ENCODE measurements around the gene XPR1. TPM values are rescaled to one million over a fixed set of nuclear protein-coding genes. Genes with fewer than 3 reads are reported as not detected.

Gene XPR1
- total RNA-seq, 1 experiment from 2014 or later, result 31.9 TPM

GRCh38 chr1:180615493-180616290, 16.1 kb upstream of the XPR1 start:
- no peak for DNase-seq (ENCODE audit: low read depth)

- no peak for DNase-seq (ENCODE audit: low read depth)
Observed at GRCh38 chr1:180616439-180616838, 15.4 kb upstream of the XPR1 start.

DNA sequence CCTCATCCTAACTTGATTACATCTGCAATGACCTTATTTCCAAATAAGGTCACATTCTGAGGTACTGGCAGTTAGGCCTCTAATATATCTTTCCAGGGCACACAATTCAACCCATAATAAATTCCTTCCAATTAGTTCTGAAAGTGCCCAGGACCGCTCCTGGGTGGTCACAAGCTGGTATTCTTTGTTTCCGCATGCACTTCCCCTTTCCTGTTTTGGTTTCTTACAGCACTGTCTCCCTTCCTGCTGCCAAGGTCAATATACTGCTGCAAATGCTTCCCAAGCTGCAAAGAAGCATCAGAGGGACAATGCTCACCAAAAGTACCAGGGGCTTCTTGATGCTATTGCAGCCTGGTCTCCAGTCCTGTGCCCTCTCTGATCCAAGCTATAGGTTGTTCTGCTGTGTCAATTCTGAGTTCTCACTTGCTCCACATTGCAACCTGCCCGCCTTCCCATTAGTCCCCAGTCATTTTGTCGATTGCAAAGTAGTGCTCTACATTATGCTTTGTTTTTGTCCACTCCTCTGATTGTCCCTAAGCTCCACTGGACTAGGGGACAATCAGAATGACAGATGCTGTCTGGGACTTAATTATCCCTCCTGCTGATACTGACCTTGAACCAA, 13.9 kb upstream of the XPR1 start:
- DNase-seq (ENCODE audit: low read depth), result no peak

GRCh38 chr1:180620581-180620980, 11.2 kb upstream of the XPR1 start:
- DNase-seq (ENCODE audit: low read depth), result no peak

DNA sequence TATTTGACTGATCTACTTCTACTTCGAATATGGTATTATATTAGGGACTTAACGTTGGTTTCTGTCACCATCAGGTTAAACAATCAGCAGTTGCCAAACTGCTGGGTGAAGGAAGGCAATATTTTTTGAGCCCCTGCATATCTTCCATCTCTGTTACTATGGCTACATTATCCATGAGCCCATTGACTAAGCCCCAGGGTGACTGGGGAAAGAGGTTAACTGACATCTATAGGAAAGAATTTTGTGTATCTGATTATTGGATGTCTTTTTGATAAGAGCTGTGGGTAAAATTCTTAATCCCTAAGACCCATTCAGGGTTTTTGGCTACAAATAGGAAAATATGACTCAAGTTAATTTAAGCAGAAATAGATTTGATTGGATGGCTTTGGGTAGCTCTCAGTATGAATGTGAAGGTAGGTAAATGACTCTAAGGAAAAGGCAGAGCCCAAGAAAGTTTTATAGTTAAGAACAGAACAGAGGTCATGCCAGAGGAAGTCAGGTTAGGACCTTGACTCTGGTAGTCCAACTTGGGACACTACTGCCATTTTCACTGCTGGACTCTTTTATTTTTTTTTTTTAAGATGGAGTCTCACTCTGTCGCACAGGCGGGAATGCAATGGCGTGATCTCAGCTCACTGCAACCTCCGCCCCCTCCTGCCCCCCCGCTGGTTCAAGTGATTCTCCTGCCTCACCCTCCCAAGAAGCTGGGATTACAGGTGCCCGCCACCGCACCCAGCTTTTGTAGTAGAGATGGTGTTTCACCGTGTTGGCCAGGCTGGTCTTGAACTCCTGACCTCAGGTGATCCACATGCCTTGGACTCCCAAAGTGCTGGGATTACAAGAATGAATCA, 8.9 kb upstream of the XPR1 start:
- no peak for DNase-seq (ENCODE audit: low read depth)

- DNase-seq (ENCODE audit: low read depth), result peak; percentile 22
Observed at GRCh38 chr1:180623579-180624347, 8.1 kb upstream of the XPR1 start.

GRCh38 chr1:180626711-180627110, 5.1 kb upstream of the XPR1 start:
- no peak for DNase-seq (ENCODE audit: low read depth)

GRCh38 chr1:180627411-180627810, 4.4 kb upstream of the XPR1 start:
- no peak for DNase-seq (ENCODE audit: low read depth)

GRCh38 chr1:180628646-180629045, 3.2 kb upstream of the XPR1 start:
- no peak for DNase-seq (ENCODE audit: low read depth)

- DNase-seq (ENCODE audit: low read depth), result no peak
Observed at GRCh38 chr1:180630408-180631193, 1.2 kb upstream of the XPR1 start.

DNA sequence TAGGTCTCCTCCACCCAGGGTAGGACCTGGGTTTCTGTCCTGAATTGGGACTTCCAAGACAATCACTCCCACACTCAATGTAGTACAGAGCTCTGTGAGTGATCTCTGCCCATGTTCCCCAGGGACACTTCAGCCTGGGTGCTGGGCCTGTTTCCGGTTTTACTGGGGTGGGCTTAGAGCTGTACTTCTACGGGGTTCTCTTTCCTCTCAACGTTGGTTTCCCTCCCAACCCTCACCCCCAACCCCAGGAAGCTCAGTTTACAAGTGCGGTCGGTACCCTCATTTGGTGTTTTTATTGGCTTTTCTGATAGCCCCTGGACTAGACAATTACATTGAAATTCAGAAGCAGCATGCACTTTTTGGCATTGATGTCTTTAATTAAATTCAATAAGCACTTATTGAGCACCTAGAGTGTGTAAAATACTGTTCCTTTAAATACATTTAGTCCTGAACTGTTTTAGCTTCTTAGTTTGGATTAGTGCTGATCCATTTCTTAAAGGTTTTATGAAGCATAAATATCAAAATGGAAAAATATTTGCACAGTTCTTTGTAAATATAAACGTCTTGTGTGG, 542 bp upstream of the XPR1 start:
- DNase-seq (ENCODE audit: low read depth), result no peak

GRCh38 chr1:180632326-180633056, 669 bp downstream of the XPR1 start:
- DNase-seq (ENCODE audit: low read depth), result peak; percentile 51

DNA sequence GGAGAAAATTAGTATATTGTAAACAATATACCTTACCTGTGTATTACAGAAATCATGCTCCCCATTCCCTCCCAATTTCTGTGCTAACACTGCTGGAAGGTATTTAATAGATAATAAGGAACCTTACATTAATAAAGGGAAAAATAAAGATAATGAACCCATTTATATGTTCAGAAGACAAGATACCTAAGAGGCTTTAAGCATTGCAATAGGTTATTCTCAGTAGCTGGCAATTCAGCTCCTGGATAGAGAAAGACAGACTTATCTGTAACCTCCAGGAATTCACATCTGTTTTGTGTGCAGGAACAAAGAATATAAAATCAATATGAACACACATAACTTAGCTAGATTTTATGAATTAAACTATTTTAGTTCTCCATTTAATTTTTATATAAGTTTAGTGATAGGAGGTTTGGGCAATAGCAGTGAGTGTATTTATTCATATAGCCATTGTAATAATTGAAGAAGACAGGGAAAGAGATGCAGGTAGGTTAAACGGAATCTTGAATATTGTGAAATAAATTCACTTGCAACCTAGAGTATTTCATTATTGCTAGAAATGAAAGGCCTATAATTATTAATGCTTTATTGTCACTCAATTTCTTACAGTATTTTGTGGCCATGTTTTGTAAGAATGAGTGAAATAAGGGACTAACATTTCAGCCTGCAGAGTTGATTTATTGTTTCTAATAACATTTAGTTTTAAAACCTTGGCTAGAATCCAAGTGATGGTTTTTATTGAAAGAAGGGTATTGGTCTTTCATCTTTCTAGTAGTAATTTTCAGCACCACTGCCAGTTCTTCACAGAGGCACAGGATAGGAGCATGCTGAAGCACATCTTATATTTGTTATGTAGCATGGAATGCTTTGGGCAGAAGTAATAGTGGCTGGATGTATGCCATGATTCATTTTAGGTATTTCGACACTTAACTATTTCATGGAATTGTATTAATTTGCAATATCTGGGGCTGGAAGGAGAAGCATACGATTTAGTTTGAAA, 1.5 kb downstream of the XPR1 start:
- DNase-seq (ENCODE audit: low read depth), result no peak

DNA sequence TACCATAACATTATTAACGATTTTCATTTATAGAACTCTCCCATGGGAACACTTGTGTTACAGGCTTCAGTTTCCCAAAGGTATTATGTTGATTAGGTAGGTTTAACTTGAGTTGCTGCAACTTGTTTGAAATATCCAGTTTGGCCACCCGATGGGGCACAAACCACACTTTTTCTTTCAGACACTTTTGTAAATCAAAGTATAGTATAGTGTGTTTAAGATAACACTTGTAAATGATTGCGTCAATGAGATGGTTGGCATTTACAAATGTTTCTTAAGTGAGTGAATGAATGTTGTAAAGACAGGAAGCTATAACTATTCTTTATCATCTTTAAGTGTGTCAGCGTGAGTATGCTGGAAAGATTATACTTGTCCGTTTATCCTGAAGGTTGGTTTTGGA, 4.3 kb downstream of the XPR1 start:
- no peak for DNase-seq (ENCODE audit: low read depth)

DNA sequence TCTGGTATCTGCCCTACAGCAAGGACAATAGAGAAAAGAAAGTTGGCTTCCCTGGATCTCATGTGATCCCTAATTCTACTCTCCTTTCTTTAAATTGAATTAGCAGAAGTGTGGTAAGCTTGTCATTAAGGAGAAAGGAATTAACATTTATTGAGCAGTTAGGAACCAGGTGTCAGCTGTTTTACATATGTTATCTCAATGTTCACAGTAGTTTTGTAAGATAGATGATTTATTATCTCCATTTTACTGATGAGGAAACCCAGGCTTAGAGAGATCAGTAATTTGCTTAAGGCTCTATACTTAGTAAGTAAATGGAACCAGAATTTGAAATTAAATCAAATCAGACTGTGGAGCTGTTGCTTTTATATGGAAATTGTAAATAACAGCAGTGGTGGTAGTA, 8.0 kb downstream of the XPR1 start:
- no peak for DNase-seq (ENCODE audit: low read depth)

DNA sequence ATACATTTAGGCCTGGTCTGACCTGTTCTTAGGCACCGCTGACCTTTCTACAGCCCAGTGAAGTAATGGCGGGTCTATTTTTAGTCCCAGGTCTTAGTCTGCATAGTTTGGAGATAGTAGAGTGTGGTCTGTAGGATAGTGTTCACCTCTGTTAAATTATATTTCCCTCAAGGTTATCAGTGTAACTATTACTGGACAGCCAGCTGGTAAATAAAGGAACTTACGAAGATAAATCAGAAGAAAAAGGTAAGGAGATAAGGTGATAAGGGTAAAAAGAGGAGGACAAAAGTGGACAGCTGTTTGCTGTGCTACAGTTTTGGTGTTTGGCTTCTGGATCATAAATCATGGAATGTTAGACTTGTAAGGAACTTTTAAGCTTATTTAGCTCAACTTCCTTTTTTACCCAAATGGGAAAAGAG, 8.7 kb downstream of the XPR1 start:
- no peak for DNase-seq (ENCODE audit: low read depth)

DNA sequence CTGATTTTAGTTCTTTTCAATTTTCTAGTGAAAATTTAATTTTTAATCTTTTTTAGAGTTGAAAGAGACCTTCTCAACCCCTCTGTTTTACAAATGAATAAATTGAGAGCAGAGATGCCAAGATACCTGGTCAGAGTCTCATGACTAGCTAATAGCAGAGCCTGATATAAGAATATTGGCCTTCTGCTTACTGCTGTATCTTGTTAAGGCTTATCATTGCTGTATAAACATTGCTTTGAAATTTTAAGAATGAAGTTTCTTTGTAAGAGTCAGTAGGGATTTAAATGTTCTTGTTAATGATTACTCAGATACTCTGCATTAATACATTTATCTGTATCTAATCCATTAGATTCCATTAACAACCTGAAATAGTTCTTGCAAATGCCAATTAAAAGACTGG, 9.8 kb downstream of the XPR1 start:
- DNase-seq (ENCODE audit: low read depth), result no peak

GRCh38 chr1:180642781-180643180, 11.0 kb downstream of the XPR1 start:
- no peak for DNase-seq (ENCODE audit: low read depth)

DNA sequence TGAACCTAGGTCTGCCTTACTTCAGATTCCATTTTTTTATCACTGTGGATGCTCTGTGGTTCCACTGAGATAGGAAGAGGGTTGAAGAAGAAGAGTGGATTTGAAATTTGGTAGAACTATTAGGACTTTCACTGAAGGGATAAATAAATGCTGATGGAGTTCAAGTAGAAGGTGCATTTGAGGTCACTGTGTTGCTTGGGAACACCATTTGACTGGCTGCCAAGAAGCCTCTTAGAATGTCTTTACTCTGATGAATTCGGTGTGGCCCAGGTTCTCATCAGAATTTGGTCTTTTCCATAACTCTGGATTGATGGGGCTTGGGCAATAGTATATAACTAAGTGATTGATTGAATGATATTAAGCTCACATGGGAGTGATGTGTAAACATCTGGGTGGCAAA, 11.9 kb downstream of the XPR1 start:
- DNase-seq (ENCODE audit: low read depth), result peak; percentile 73
